Naive thymus-derived CD4-positive, alpha-beta T cell (primary cell): ENCODE results near the gene TSACC. TPM values are rescaled to one million over a fixed set of nuclear protein-coding genes. Genes with fewer than 3 reads are reported as not detected.
"Not testable (repeated sequence)": the region's sequence is repeated elsewhere in the genome, so short reads cannot be mapped to it uniquely, and the experiment has no call there.

Source experiments
- ATAC-seq: fragments of 150-1000 bp; cut with Tn5 transposase; 2 replicates; pipeline ENCODE4 v1.10.0; 2021; ENCODE audit warnings: mild to moderate bottlenecking, moderate library complexity
- CTCF ChIA-PET: fragments of 350-600 bp; sonication (Branson Sonifier 250); formaldehyde crosslinking; loops from one replicate; lab custom pipeline; 2021; ENCODE audit warnings: antibody characterized with exemption; lab: Charles Lee
- POLR2A ChIA-PET: fragments of 350-600 bp; sonication (Branson Sonifier 250); formaldehyde crosslinking; loops from one replicate; lab custom pipeline; 2021; ENCODE audit warnings: antibody characterized with exemption, inconsistent platforms; lab: Charles Lee
- DNase-seq, 9 donors: peaks; one replicate each; pipeline versions ENCODE4 v3.0.0 to v3.0.0-alpha.2; 2020 to 2022; ENCODE audit warnings: mixed read lengths in 1 of 9
- H3K27ac ChIP-seq: one replicate; pipeline ENCODE4 v1.7.0; 2013; ENCODE audit warnings: mild to moderate bottlenecking, low read depth, low read length, moderate library complexity
- H3K27me3 ChIP-seq, 2 donors: one replicate each; pipeline ENCODE4 v1.7.0; 2013; ENCODE audit warnings: low read length in 2 of 2, mild to moderate bottlenecking in 2 of 2, moderate library complexity in 2 of 2; ENCODE audit not compliant: control insufficient read depth in 2 of 2, insufficient read depth in 2 of 2
- H3K36me3 ChIP-seq, 3 experiments: 1 replicate in 2 of 3; 2 replicates in 1 of 3; pipeline ENCODE4 v1.7.0; 2013; ENCODE audit warnings: low read length in 3 of 3, mild to moderate bottlenecking in 3 of 3, moderate library complexity in 1 of 3; ENCODE audit not compliant: insufficient read depth in 3 of 3, control insufficient read depth in 2 of 3
- H3K4me1 ChIP-seq, 2 donors: one replicate each; pipeline ENCODE4 v1.7.0; 2013; ENCODE audit warnings: low read length in 2 of 2, mild to moderate bottlenecking in 2 of 2, moderate library complexity in 1 of 2; ENCODE audit not compliant: control insufficient read depth in 2 of 2, insufficient read depth in 2 of 2
- H3K4me3 ChIP-seq: 2 replicates; pipeline ENCODE4 v1.7.0; 2013; ENCODE audit warnings: mild to moderate bottlenecking, low read length
- H3K9me3 ChIP-seq, 3 experiments: 1 replicate in 2 of 3; 2 replicates in 1 of 3; pipeline ENCODE4 v1.7.0; 2013; ENCODE audit warnings: low read length in 3 of 3; ENCODE audit not compliant: control insufficient read depth in 2 of 3
- H3K27ac Mint-ChIP-seq, 9 donors: one replicate each; pipeline ENCODE4 v1.8.0; 2020 to 2022; ENCODE audit warnings: mixed read lengths in 9 of 9, mild to moderate bottlenecking in 8 of 9, moderate library complexity in 5 of 9, inconsistent platforms in 2 of 9
- H3K27me3 Mint-ChIP-seq, 5 donors: one replicate each; pipeline ENCODE4 v1.8.0; 2021 to 2022; ENCODE audit warnings: mixed read lengths in 5 of 5, mild to moderate bottlenecking in 1 of 5
- H3K36me3 Mint-ChIP-seq, 5 donors: one replicate each; pipeline ENCODE4 v1.8.0; 2020 to 2022; ENCODE audit warnings: mixed read lengths in 5 of 5, mild to moderate bottlenecking in 3 of 5, inconsistent platforms in 1 of 5
- H3K4me1 Mint-ChIP-seq, 7 donors: one replicate each; pipeline ENCODE4 v1.8.0; 2020 to 2022; ENCODE audit warnings: mixed read lengths in 7 of 7, mild to moderate bottlenecking in 3 of 7, inconsistent platforms in 1 of 7
- H3K4me3 Mint-ChIP-seq, 10 donors: one replicate each; pipeline ENCODE4 v1.8.0; 2020 to 2022; ENCODE audit warnings: mild to moderate bottlenecking in 10 of 10, mixed read lengths in 10 of 10, moderate library complexity in 6 of 10, inconsistent platforms in 2 of 10
- H3K9me3 Mint-ChIP-seq, 11 donors: one replicate each; pipeline ENCODE4 v1.8.0; 2020 to 2022; ENCODE audit warnings: mixed read lengths in 11 of 11, mild to moderate bottlenecking in 4 of 11, inconsistent platforms in 1 of 11, moderate library complexity in 1 of 11
- intact Hi-C, 2 donors: fragments of 100-400 bp; cut with micrococcal nuclease; formaldehyde crosslinking; loops; one replicate each; pipeline ENCODE4 v1.15.1; 2023
- polyA plus RNA-seq, 2 donors: library from polyadenylated mRNA; unstranded; fragments of 300-500 nt; fragmentation: Illumina TruSeq; gene quantifications; one replicate each; pipeline ENCODE4 v1.2.3, GENCODE V29; 2021
- total RNA-seq, 6 experiments: library from RNA in 5 of 6; stranded (reverse) in 5 of 6; gene quantifications; 1 replicate in 5 of 6; 2 replicates in 1 of 6; pipeline ENCODE4 v1.2.3 and lab custom pipeline; 2021 to 2026

Gene TSACC
- total and polyA plus RNA-seq, 7 experiments from 2014 or later: 1.1 to 2.2 (median 1.7) TPM; not detected in 4

DNA sequence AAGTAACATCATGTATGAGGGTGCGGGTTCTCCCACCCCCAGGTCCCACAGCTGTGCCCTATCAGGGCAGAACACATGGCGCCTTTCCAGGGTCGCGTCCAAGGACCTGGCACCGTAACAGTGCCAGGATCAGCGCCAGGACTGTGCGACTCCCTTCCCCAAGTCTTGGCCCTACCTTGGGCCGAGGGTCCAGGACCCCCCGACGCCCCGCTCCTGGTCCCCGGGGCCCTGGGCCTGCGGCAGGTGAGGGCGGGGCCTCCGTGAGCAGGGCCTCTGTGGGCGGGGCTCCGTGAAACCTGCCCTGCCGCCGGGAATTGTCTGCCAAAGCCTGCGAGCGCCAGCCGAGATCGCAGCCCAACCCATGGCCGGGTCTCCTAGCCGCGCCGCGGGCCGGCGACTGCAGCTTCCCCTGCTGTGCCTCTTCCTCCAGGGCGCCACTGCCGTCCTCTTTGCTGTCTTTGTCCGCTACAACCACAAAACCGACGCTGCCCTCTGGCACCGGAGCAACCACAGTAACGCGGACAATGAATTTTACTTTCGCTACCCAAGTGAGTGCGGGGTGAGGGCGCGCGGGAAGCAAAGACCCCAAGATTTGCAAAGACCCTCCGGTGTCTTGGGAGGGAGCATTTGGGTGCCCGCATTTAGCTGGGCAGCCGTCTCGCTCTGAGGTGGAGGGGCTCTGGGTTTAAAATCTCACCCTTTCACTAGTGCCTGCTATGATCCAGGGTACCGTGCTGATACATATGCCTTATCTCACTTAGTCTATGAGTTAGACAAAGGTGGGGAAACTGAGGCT is 30.8 kb downstream of the TSACC start, which contains the start of gene RHBG:
RHBG (plus strand) TSS at position 323 of the 796 bp plus-strand sequence; CDS start at position 362, 39 bp downstream.
- Histone ChIP-seq H3K27me3 (peaks cover 3 to 7% of the 10 kb centered on the region in 2 donors), H3K27ac (no peak within 1 kb of the TSS), H3K9me3 (no peaks in the 10 kb centered on the region), H3K4me1 (no peaks in the 10 kb centered on the region), H3K4me3 (peak within 1 kb of the TSS; percentile 30), H3K36me3 (no peaks in the 10 kb centered on the region)
- Mint-ChIP-seq H3K4me3 (peak within 1 kb of the TSS; percentile 48 to 80 (median 71)), H3K9me3 (no peaks in the 10 kb centered on the region), H3K27me3 (peaks cover 38 to 85% (median 55%) of the 10 kb centered on the region in 5 donors), H3K4me1 (peaks cover 0 to 5% (median 3%) of the 10 kb centered on the region in 7 donors), H3K36me3 (peaks cover 0 to 3% (median 0%) of the 10 kb centered on the region in 5 donors), H3K27ac (no peak within 1 kb of the TSS)
- intact Hi-C loops: no loop called here
- ATAC-seq: peak; percentile 64
- ChIA-PET CTCF (interaction anchor here (0.6 to 1.3 kb wide), 2 partner anchors 13 to 16 kb away, joined by 3 to 5 read pairs; no protein-coding TSS in a partner anchor), POLR2A (no interaction called here)
- DNase-seq: peak in 4 of 9 donors; percentile 8 to 30 (median 12)

GRCh38 chr1:156369685-156370286 is 31.5 kb downstream of the TSACC start:
- ATAC-seq, POLR2A ChIA-PET, intact Hi-C loops, H3K27me3 ChIP-seq, H3K9me3 Mint-ChIP-seq, H3K27ac Mint-ChIP-seq, H3K4me1 ChIP-seq, H3K9me3 ChIP-seq, H3K36me3 Mint-ChIP-seq, H3K4me1 Mint-ChIP-seq, H3K36me3 ChIP-seq, H3K4me3 ChIP-seq, DNase-seq, H3K27ac ChIP-seq: not testable (repeated sequence)
- peaks cover 37 to 84% (median 50%) of the 10 kb centered on the region in 5 donors for H3K27me3 Mint-ChIP-seq
- H3K4me3 Mint-ChIP-seq: peak overlapping the region in 4 of 10 donors; percentile 71 to 80 (median 74)
- CTCF ChIA-PET: interaction anchor here (0.6 to 1.3 kb wide), 2 partner anchors 14 to 15 kb away, joined by 3 to 5 read pairs; no protein-coding TSS in a partner anchor

DNA sequence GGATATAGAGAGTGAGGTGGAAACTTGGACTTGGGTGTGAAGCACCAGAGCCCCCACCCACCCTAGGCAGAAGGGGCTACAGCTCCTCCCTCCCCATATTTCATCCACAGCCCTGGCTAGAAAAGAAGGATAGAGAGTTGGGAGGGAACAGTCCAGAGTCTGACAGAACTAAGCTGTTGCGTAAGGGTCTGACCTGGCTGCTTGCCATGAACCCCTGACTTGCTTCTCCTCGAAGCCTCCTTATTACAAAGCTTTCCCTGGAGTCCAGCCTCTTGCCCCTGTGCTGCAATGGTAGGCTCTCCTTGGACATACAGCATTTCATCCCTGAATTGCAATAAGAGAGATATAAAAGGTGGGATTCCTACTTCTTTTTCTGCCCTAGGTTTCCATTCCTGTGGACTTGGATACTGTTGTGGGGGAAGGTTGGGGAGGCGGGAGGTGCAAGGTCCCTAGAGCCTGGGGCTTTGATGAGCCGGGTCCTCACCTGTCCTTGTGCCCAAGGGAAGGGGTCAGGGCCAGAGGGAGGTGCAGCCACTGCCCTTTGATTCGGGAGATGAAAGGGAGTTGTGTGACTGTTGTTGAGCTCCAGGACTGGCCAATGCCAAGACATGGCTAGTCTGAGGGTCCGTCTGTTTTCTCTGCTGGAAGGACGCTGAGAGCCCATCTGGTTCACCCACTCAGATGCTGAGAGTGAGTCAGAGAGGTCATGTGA is 33.4 kb downstream of the TSACC start:
- Histone ChIP-seq H3K27me3 (peaks cover 3 to 7% of the 10 kb centered on the region in 2 donors), H3K4me3 (no peak overlapping the region), H3K36me3 (no peaks in the 10 kb centered on the region), H3K9me3 (no peaks in the 10 kb centered on the region), H3K27ac (no peak overlapping the region), H3K4me1 (no peaks in the 10 kb centered on the region)
- intact Hi-C loops: no loop called here
- ATAC-seq (peak; percentile 33), DNase-seq (no peak)
- Mint-ChIP-seq H3K9me3 (no peaks in the 10 kb centered on the region), H3K36me3 (peaks cover 0 to 3% (median 0%) of the 10 kb centered on the region in 5 donors), H3K27me3 (peaks cover 30 to 74% (median 42%) of the 10 kb centered on the region in 5 donors), H3K27ac (no peak overlapping the region), H3K4me3 (peak overlapping the region in 1 of 10 donors; percentile 35), H3K4me1 (peaks cover 0 to 9% (median 4%) of the 10 kb centered on the region in 7 donors)
- ChIA-PET POLR2A (no interaction called here), CTCF (interaction anchor here (0.5 kb wide), 1 partner anchor 598 kb away, joined by 3 read pairs; no protein-coding TSS in a partner anchor)

GRCh38 chr1:156372265-156372586 is 33.9 kb downstream of the TSACC start:
- Histone ChIP-seq H3K36me3 (no peaks in the 10 kb centered on the region), H3K27me3 (peaks cover 1 to 7% of the 10 kb centered on the region in 2 donors), H3K9me3 (no peaks in the 10 kb centered on the region), H3K27ac (no peak overlapping the region), H3K4me1 (no peaks in the 10 kb centered on the region), H3K4me3 (no peak overlapping the region)
- ATAC-seq: no peak
- H3K4me1 Mint-ChIP-seq: peaks cover 0 to 9% (median 4%) of the 10 kb centered on the region in 7 donors
- intact Hi-C loops: no loop called here
- POLR2A ChIA-PET: no interaction called here
- CTCF ChIA-PET: no interaction called here
- H3K36me3 Mint-ChIP-seq: peaks cover 0 to 3% (median 0%) of the 10 kb centered on the region in 5 donors
- H3K4me3 Mint-ChIP-seq: no peak overlapping the region
- no peaks in the 10 kb centered on the region for H3K9me3 Mint-ChIP-seq
- peaks cover 28 to 69% (median 39%) of the 10 kb centered on the region in 5 donors for H3K27me3 Mint-ChIP-seq
- H3K27ac Mint-ChIP-seq: no peak overlapping the region
- DNase-seq: no peak

- intact Hi-C loops: no loop called here
These were observed 34.5 kb downstream of the TSACC start for GRCh38 chr1:156372876-156373275.

DNA sequence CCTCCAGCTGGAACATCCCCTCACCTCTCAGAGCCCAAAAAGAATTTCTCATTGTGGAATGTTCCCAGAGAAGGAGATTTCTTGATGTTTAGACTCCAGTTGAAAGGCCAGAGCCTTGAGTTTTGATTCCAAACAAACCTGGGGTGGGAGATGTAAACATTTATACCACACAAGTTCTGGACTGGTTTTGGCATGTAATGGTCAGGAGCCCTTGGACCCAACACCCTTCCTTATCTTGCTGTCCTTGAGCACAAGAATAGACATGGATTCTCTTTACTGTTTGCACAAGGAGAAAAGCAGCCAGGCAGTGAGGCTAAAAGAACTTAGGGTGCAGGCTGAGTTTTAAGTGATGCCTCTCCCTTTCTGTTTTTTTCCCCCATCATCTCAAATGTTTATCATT is 35.2 kb downstream of the TSACC start:
- ChIA-PET CTCF (no interaction called here), POLR2A (no interaction called here)
- Mint-ChIP-seq H3K27me3 (peaks cover 16 to 59% (median 33%) of the 10 kb centered on the region in 5 donors), H3K36me3 (peaks cover 0 to 3% (median 0%) of the 10 kb centered on the region in 5 donors), H3K9me3 (no peaks in the 10 kb centered on the region), H3K4me1 (peaks cover 0 to 11% (median 4%) of the 10 kb centered on the region in 7 donors), H3K27ac (no peak overlapping the region), H3K4me3 (no peak overlapping the region)
- ATAC-seq (no peak), DNase-seq (no peak)
- Histone ChIP-seq H3K36me3 (no peaks in the 10 kb centered on the region), H3K27me3 (peaks cover 0 to 7% of the 10 kb centered on the region in 2 donors), H3K9me3 (no peaks in the 10 kb centered on the region), H3K4me3 (no peak overlapping the region), H3K4me1 (no peaks in the 10 kb centered on the region), H3K27ac (no peak overlapping the region)
- intact Hi-C loops: no loop called here

More at GRCh38 chr1:156372876-156373275, 34.5 kb downstream of the TSACC start:
- no peaks in the 10 kb centered on the region for H3K9me3 ChIP-seq
- no peak for ATAC-seq
- no peak overlapping the region for H3K4me3 Mint-ChIP-seq
- no peaks in the 10 kb centered on the region for H3K9me3 Mint-ChIP-seq
- H3K27ac ChIP-seq: no peak overlapping the region
- peaks cover 0 to 11% (median 4%) of the 10 kb centered on the region in 7 donors for H3K4me1 Mint-ChIP-seq
- no peak overlapping the region for H3K27ac Mint-ChIP-seq
- no peak for DNase-seq
- peaks cover 0 to 7% of the 10 kb centered on the region in 2 donors for H3K27me3 ChIP-seq
- H3K4me3 ChIP-seq: no peak overlapping the region
- peaks cover 0 to 3% (median 0%) of the 10 kb centered on the region in 5 donors for H3K36me3 Mint-ChIP-seq
- H3K36me3 ChIP-seq: no peaks in the 10 kb centered on the region
- ChIA-PET CTCF (no interaction called here), POLR2A (no interaction called here)
- H3K27me3 Mint-ChIP-seq: peaks cover 23 to 66% (median 39%) of the 10 kb centered on the region in 5 donors
- H3K4me1 ChIP-seq: no peaks in the 10 kb centered on the region
